HL-60 (cell line): Measurements from ENCODE around the gene RCCD1.

Experiments used
- DNase-seq, 2 experiments: peaks; one replicate each; pipeline ENCODE4 v3.0.0-alpha.2; 2010 to 2020; ENCODE audit warnings: low read depth in 1 of 2, low spot score in 1 of 2
- H3K27ac ChIP-seq: fragments of 250-450 bp; sonication (Bioruptor Pico); replicated peaks from 2 replicates; pipeline ENCODE4 v1.5.1; 2020; ENCODE audit warnings: mild to moderate bottlenecking, moderate library complexity
- H3K27me3 ChIP-seq: fragments of 250-450 bp; sonication (Bioruptor Pico); 2 replicates; pipeline ENCODE4 v1.5.1; 2021; ENCODE audit warnings: mild to moderate bottlenecking, moderate library complexity; ENCODE audit not compliant: insufficient read depth, poor library complexity, severe bottlenecking
- H3K4me3 ChIP-seq: replicated peaks from 2 replicates; pipeline ENCODE4 v1.5.1; 2011; ENCODE audit warnings: mild to moderate bottlenecking, control low read depth, low read length; ENCODE audit not compliant: insufficient read depth
- CTCF ChIP-seq: IDR thresholded peaks from one replicate; pipeline ENCODE4 v1.5.1; 2011; ENCODE audit warnings: low read length, control low read depth, inconsistent platforms; ENCODE audit not compliant: insufficient read depth
- GABPA ChIP-seq: IDR thresholded peaks from 2 replicates; pipeline ENCODE4 v1.6.1; 2012; ENCODE audit warnings: low read depth
- POLR2AphosphoS5 ChIP-seq: IDR thresholded peaks from 2 replicates; pipeline ENCODE4 v1.6.1; 2012; ENCODE audit warnings: low read depth
- REST ChIP-seq: IDR thresholded peaks from 2 replicates; pipeline ENCODE4 v1.6.1; 2012; ENCODE audit warnings: low read depth; ENCODE audit not compliant: insufficient replicate concordance
- SPI1 ChIP-seq: IDR thresholded peaks from 2 replicates; pipeline ENCODE4 v1.6.1; 2012; ENCODE audit warnings: low read depth, mild to moderate bottlenecking, borderline replicate concordance
- long read RNA-seq: library from polyadenylated mRNA; unstranded; transcript quantifications from one replicate; pipeline ENCODE4 v2.0.0, GENCODE V29; 2020

Gene RCCD1
- long read RNA-seq, partial matches to known transcripts = 25 of 49 reads
- long read RNA-seq, other reads (novel, unspliced or antisense) = 22 of 49 reads

GRCh38 chr15:90954712-90955623, at the start of gene RCCD1:
TSS of gene RCCD1 (plus strand) at chr15:90954884. CDS start at chr15:90956735, 1,851 bp downstream.
- TF ChIP-seq POLR2AphosphoS5 (peak; percentile 87), REST (peak; percentile 50), GABPA (no peak)
- no peaks in the 10 kb centered on the region for H3K27me3 ChIP-seq
- peak; percentile 97 to 98 for DNase-seq
- peak within 1 kb of the TSS; percentile 99 for H3K27ac ChIP-seq
- peak within 1 kb of the TSS; percentile 62 for H3K4me3 ChIP-seq

- Histone ChIP-seq H3K27me3 (no peaks in the 10 kb centered on the region), H3K27ac (no peak overlapping the region), H3K4me3 (no peak overlapping the region)
- no peak for DNase-seq
- TF ChIP-seq POLR2AphosphoS5 (no peak), REST (no peak), GABPA (no peak), CTCF (no peak), SPI1 (no peak)
Measured at GRCh38 chr15:90905306-90906180, 49.1 kb upstream of the RCCD1 start.

- no peak for TF ChIP-seq CTCF
- TF ChIP-seq POLR2AphosphoS5 = no peak
- no peak for TF ChIP-seq GABPA
- no peak for TF ChIP-seq SPI1
- TF ChIP-seq REST = no peak
- no peak for DNase-seq
Measured at GRCh38 chr15:90906181-90906849, 48.4 kb upstream of the RCCD1 start.

More at GRCh38 chr15:90906181-90906849, 48.4 kb upstream of the RCCD1 start:
- Histone ChIP-seq H3K27me3 (no peaks in the 10 kb centered on the region), H3K4me3 (no peak overlapping the region), H3K27ac (no peak overlapping the region)
